ENCODE measurements around the gene ANKDD1A.

DNA sequence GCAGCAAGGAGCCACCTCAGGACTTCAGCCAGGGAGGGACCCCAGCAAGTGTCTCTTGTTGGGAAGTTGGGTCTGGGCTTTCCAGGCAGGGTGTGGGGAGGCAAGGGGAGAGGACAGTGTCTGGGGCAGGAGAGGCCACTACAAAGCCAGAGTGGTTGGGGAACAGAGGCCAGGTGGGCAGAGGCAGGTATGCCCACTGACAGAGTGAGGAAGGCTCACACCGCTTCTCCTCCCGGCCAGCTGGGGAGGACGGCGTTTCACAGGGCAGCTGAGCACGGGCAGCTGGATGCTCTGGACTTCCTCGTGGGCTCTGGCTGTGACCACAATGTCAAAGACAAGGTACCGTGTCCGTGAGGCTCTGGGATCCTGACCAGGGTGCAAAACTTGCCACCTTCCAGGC lies 15.0 kb downstream of the ANKDD1A start:
- TF ChIP-seq, protein P1, sequence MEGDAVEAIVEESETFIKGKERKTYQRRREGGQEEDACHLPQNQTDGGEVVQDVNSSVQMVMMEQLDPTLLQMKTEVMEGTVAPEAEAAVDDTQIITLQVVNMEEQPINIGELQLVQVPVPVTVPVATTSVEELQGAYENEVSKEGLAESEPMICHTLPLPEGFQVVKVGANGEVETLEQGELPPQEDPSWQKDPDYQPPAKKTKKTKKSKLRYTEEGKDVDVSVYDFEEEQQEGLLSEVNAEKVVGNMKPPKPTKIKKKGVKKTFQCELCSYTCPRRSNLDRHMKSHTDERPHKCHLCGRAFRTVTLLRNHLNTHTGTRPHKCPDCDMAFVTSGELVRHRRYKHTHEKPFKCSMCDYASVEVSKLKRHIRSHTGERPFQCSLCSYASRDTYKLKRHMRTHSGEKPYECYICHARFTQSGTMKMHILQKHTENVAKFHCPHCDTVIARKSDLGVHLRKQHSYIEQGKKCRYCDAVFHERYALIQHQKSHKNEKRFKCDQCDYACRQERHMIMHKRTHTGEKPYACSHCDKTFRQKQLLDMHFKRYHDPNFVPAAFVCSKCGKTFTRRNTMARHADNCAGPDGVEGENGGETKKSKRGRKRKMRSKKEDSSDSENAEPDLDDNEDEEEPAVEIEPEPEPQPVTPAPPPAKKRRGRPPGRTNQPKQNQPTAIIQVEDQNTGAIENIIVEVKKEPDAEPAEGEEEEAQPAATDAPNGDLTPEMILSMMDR (IDR thresholded peaks at IDR 0.05): no peak
- TF ChIP-seq POLR2A (IDR thresholded peaks at IDR 0.05) (no peak), POLR2AphosphoS5 (IDR thresholded peaks at IDR 0.05) (no peak), EP300 (IDR thresholded peaks at IDR 0.05) (no peak)

Measured in stomach (tissue), 4 donors.